GM18517 (cell line): ENCODE measurements around the gene TMEM94.
"Not testable (repeated sequence)": the region's sequence is repeated elsewhere in the genome, so short reads cannot be mapped to it uniquely, and the experiment has no call there.

Experiments used
- ATAC-seq: cut with Tn5 transposase; IDR thresholded peaks from one replicate; pipeline ENCODE4 v1.9.1; 2021; ENCODE audit warnings: mild to moderate bottlenecking, moderate library complexity; ENCODE audit not compliant: unreplicated experiment

The TMEM94 gene

DNA sequence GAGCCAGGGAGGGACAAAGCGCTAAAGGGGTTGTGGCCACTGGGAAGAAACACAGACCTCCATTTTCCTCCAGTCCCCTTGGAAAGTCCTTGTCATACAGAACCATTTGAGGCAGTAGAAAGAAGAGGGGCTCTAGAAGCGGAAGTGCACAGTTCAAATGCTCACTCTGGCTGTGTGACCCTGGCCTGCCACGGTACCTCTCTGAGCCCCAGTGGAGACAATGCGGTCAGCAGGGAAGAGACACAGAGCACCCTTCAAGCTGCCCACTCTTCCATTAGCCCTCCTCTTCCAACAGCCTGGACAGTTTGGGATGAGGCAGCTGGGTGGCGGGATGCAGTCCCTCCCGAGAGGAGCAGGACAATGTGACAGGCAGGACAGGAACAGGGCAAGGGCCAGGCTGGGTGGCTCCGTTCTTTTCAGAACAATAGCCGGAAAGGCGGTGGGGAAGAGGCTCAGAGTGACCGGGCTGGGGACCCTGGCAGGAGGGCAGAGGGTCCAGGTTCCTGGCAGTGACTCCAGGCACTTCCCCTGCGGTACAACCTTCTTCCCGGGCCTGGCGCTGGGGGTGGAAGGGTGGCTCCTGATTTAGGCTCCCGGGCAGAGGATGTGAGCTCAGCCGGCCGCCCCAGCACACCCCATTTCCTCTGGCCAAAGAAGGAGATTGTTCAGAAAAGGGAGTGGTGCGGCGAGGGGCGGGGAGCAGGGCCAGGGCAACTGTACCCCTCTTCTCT, 53.3 kb downstream of the TMEM94 start:
- no peak for ATAC-seq

DNA sequence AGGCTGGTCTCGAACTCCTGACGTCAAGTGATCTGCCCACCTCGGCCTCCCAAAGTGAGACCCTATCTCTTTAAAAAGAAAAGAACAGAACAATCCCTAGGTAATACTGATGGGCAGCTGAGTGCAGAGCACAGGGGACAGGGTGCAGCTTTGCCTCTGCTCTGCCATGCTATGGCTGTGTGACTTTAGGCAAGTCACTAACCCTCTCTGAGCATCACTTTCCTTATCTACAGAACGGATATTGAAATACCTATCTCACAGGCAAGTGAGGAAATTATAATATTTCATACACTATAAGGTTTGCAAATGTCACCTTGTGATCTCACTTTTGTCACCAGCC, 54.8 kb downstream of the TMEM94 start:
- no peak for ATAC-seq

- ATAC-seq: no peak
These were observed 55.5 kb downstream of the TMEM94 start for GRCh38 chr17:75511610-75512575.

DNA sequence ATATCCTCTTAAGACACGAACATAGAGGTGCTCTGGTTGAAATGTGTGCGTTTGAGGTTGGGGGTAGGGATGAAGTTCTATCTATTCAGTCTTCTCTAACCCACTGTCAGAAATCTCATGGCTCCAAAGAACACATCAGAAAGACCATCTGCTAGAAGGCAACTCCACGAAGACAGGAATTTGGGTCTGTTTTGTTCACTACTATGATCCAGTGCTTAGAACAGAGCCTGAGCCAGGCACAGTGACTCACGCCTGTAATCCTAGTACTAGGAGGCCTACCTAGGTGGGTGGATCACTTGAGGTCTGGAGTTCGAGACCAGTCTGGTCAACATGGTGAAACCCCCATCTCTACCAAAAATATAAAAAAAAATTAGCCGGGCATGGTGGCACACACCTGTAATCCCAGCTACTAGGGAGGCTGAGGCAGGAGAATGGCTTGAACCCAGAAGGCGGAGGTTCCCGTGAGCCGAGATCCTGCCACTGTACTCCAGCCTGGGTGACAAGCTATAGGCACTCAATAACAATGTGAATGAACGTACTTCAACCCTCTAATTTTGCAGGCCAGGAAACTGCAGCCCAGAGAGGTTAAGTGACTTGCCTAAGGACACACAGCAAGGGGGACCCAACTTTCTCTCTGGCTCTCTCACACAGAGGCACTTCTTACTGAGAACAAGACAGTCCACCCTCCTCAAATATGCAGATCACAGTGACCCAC, 56.6 kb downstream of the TMEM94 start:
- ATAC-seq: no peak

- no peak for ATAC-seq
These were observed 57.2 kb downstream of the TMEM94 start for GRCh38 chr17:75513641-75514000.

- no peak for ATAC-seq
These were observed 58.0 kb downstream of the TMEM94 start for GRCh38 chr17:75514299-75514918.

GRCh38 chr17:75514919-75515495, 58.6 kb downstream of the TMEM94 start:
- no peak for ATAC-seq

DNA sequence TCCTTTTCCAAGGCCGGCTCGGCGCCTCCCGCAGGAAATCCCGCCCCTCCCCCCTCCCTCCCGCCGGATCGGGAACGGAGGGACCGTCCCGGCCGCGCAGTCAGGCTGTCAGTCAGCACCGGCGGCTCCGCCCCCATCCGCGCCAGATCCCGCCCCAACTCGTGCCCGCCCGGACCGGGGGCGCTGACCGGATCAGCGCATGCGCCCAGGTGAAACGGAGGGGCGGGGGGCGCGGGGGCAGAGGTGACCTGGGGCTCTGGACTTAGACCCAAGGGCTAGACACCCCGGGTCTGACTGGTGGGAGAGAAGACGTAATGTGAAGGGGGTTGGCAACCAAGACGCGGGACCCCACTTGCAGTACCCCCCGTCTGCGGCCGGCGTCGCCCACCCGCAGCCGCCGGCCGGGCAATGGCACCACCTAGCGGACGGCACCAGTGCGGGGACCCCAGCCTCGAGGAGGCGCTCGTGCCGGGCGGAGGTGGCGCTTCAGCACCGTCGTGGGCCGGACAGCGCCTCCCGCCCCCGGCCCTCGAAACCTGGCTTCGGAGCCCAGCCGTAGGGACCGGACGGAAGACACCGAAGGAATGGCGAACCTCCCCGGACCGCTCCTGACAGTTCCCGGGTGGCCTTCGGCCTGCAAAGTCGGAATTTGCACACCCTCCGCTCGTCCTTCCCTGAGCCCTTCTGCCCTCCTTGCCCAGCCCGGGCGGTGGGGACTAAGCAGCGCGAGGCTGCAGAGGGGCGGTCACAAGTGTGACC, 59.2 kb downstream of the TMEM94 start, which contains the start of gene CASKIN2:
Gene CASKIN2, minus strand, starts transcription at position 42 of the 759 bp plus-strand sequence. CDS start 1,733 bp downstream, outside the sequence.
- ATAC-seq: peak; percentile 44

DNA sequence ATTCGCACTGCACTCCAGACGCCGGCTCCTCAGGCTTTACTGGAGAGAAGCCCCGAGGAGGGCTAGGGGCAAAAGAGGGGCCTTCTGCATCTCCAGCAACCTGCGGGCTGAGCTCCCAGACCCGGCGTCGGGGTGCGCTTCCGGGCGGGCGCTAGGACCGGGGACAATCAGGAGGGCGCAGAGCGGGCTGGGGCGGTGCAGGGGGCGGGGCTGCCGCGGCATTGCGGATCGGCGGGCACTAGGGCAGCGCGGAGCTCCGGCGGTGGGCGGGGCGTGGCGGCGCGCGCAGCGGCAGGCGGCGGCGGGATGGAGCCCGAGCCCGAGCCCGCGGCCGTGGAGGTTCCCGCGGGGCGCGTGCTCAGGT, 59.8 kb downstream of the TMEM94 start, which contains the start of gene TSEN54:
Gene TSEN54, plus strand, starts transcription at position 274 of the 364 bp plus-strand sequence. Its CDS starts 33 bp downstream, at position 307.
- peak; percentile 50 for ATAC-seq

DNA sequence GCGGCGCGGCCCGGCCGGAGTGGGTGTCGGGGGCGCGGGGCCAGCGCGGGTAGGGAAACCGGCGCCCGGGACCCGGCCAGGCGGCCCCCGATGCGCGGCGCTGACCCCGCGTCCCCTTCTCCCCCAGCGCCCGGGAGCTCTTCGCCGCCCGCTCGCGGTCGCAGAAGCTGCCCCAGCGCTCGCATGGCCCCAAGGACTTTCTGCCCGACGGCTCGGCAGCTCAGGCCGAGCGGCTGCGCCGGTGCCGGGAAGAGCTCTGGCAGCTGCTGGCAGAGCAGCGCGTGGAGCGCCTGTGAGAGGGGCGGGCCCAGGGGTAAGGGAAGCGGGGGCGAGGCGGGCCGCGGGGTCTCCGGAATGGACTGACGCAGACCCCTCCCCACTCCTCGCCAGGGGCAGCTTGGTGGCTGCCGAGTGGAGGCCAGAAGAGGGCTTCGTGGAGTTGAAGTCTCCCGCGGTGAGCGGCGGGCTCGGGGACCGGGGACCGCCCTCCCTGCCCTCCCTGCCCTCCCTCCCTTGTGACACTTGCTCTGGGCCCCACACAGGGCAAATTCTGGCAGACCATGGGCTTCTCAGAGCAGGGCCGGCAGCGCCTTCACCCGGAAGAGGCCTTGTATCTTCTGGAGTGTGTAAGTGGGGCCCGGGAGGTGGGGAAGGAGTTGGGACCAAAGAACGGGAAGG, 60.3 kb downstream of the TMEM94 start:
- peak; percentile 14 for ATAC-seq

DNA sequence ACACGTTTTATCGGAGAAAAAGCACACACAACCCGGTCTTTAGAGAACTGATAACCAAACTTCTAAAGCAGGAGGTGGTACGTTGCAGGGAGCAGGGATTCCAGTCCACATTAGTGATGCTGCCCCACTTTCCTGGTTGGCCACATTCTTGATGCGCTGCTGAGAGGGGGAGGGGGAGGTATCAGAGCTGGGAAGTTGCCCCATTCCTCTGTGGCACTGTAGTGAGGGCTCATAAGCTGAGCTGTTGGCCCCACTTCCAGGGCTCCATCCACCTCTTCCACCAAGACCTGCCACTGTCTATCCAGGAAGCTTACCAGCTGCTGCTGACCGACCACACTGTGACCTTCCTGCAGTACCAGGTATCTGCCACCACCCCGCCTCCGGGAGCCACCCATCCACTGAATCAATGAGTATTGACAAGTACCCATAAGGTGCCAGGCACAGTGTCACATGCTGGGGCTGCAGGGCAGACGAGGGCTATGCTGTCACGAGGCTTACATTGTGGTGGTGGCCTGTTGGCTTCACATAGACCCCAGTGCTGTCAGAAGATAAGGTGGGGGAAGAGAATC, 60.9 kb downstream of the TMEM94 start:
- ATAC-seq: no peak

DNA sequence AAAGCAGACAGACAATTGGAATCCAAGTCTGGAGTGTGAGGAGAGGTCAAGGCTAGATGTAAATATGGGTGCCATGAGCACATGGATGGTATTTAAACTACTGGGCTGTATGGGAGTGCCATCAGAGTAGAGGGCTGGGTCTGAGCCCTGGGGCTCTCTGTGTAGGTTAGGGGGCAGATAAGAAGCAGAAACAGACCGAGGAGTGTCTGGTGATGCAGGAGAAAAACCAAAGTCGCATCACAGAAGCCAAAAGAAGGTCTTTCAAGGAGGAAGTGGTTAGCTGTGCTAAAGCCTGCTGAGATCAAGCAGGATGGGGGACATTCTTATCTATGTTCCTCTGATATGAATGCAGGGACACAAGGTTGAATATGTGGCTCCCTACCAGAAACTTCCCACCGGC, 61.8 kb downstream of the TMEM94 start:
- no peak for ATAC-seq

DNA sequence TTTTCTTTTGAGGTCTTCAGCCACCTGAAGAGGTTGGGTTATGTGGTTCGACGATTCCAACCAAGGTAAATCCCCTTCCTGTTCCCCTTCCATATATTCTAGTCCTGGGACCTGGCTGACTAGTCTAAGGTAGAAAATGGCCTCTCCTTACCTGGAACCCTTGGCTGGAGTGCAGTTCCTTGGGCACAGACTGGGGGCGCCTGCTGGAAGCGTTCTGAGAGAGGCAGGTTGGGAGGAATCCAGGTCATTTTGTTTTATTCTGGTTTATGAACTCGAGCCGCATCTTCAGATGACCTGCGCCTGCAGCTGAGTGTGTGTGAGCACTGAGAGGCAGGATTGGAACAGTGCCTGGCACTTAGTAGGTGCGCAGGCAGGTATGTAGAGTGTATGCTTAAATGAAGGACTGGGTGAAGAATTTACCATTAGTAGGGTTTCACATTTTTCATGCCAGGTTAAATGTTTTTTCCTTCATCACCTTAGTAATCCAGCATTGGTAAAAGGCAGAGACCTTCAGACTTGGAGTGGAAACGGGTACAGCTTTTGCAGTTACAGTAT, 62.6 kb downstream of the TMEM94 start:
- no peak for ATAC-seq

DNA sequence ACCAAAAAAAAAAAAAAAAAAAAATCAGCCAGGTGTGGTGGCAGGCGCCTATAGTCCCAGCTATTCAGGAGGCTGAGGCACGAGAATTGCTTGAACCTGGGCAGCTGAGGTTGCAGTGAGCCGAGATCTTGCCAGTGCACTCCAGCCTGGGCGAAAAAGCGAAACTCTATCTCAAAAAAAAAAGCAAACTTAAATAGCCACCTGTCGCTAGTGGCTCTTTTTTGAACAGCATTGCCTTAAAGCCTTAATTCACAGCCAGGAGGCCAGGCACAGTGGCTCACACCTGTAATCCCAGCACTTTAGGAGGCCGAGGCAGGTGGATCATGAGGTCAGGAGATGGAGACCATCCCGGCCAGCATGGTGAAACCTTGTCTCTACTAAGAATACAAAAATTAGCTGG, 64.0 kb downstream of the TMEM94 start:
- not testable (repeated sequence) for ATAC-seq

GRCh38 chr17:75521290-75521689, 64.9 kb downstream of the TMEM94 start:
- ATAC-seq: no peak

GRCh38 chr17:75521951-75522727, 65.7 kb downstream of the TMEM94 start:
- ATAC-seq: no peak

DNA sequence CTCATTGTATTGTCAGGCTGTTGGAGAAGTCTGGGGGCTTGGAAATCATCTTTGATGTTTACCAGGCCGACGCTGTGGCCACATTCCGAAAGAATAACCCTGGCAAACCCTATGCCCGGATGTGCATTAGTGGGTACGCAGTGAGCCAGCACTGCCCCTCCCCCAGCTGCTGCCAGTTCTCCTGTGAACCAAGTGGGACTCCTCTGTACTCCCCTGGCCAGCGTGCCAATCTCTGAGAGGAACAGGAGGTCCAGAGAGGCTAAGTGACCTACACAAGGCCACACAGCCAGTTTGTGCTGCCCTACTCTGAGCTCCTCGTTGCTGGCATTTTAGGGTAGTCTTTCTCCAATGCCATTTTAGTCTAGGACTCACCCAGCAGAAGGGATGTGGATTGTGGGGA, 67.2 kb downstream of the TMEM94 start:
- ATAC-seq: no peak
